GM06990 (cell line): ENCODE results near the gene SMPX.

Experiments
- DNase-seq: peaks from one replicate; pipeline ENCODE4 v3.0.0-alpha.2; 2011; ENCODE audit not compliant: insufficient read length; ENCODE audit errors: extremely low read depth
- H3K27me3 ChIP-seq: replicated peaks from 2 replicates; pipeline ENCODE4 v1.6.0; 2011; ENCODE audit warnings: low read length; ENCODE audit not compliant: control insufficient read depth, insufficient read depth
- H3K36me3 ChIP-seq: 2 replicates; pipeline ENCODE4 v1.5.1; 2011; ENCODE audit warnings: low read length; ENCODE audit not compliant: control insufficient read depth, insufficient read depth
- H3K4me3 ChIP-seq: replicated peaks from 2 replicates; pipeline ENCODE4 v1.5.1; 2011; ENCODE audit warnings: low read depth, mild to moderate bottlenecking, control low read depth, low read length
- TF ChIP-seq, protein P1 (sequence below): IDR thresholded peaks from 2 replicates; pipeline ENCODE4 v1.5.1; 2011; ENCODE audit warnings: low read length, control low read depth, mild to moderate bottlenecking, inconsistent platforms; ENCODE audit not compliant: insufficient read depth, poor library complexity, severe bottlenecking

SMPX gene

DNA sequence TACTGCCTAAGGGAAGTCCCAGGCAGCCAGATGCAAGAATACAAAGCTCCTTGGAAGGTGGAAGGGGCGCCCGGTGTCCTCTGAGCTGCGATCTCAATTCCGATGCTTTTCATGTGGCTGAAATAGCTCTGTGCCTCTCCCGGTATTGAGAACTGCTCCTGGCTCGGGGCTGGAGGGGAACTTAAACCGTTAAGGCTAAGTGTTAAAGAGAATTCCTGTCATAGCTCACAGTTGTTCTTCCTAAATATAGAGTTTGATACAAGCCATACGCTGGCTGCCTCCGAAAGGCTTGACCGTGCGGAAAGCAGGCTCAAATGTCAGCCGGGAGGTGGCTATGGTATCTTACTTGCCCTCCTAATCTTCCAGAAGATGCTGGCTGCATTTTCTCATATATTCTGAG, at the start of gene SMPX:
Gene SMPX, minus strand, starts transcription at position 157 of the 400 bp plus-strand sequence. CDS start 3,826 bp downstream, outside the sequence.
- no peaks in the 10 kb centered on the region for H3K36me3 ChIP-seq
- no peaks in the 10 kb centered on the region for H3K27me3 ChIP-seq
- DNase-seq: no peak
- H3K4me3 ChIP-seq: no peak within 1 kb of the TSS
- TF ChIP-seq, protein P1, sequence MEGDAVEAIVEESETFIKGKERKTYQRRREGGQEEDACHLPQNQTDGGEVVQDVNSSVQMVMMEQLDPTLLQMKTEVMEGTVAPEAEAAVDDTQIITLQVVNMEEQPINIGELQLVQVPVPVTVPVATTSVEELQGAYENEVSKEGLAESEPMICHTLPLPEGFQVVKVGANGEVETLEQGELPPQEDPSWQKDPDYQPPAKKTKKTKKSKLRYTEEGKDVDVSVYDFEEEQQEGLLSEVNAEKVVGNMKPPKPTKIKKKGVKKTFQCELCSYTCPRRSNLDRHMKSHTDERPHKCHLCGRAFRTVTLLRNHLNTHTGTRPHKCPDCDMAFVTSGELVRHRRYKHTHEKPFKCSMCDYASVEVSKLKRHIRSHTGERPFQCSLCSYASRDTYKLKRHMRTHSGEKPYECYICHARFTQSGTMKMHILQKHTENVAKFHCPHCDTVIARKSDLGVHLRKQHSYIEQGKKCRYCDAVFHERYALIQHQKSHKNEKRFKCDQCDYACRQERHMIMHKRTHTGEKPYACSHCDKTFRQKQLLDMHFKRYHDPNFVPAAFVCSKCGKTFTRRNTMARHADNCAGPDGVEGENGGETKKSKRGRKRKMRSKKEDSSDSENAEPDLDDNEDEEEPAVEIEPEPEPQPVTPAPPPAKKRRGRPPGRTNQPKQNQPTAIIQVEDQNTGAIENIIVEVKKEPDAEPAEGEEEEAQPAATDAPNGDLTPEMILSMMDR: no peak

DNA sequence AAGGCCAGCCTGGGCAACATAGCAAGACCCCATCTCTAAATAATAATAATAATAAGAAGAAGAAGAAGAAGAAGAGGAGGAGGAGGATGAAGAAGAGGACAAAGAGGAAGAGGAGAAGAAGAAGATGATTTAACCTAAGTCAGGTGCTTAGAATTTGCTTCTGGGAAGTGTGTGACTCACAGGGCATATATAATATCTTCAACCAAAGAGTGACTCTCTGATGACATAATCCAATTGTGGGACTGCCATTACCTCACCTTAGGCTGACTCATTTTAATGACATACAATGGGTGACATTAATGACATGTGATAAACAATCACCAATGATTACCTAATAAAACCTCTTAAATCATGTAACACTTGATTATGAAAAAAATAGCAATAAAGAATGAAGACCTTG, 48.8 kb upstream of the SMPX start:
- Histone ChIP-seq H3K36me3 (no peaks in the 10 kb centered on the region), H3K4me3 (no peak overlapping the region), H3K27me3 (no peaks in the 10 kb centered on the region)
- DNase-seq: no peak
- TF ChIP-seq, protein P1: no peak

- TF ChIP-seq, protein P1: no peak
- H3K4me3 ChIP-seq: no peak overlapping the region
- no peak for DNase-seq
Measured at GRCh38 chrX:21802839-21803238, 44.9 kb upstream of the SMPX start.

GRCh38 chrX:21802054-21802670, 44.2 kb upstream of the SMPX start:
- Histone ChIP-seq H3K36me3 (no peaks in the 10 kb centered on the region), H3K4me3 (no peak overlapping the region), H3K27me3 (no peaks in the 10 kb centered on the region)
- TF ChIP-seq, protein P1: no peak
- no peak for DNase-seq

More at GRCh38 chrX:21802839-21803238, 44.9 kb upstream of the SMPX start:
- Histone ChIP-seq H3K27me3 (no peaks in the 10 kb centered on the region), H3K36me3 (no peaks in the 10 kb centered on the region)

- TF ChIP-seq, protein P1: no peak
- Histone ChIP-seq H3K36me3 (no peaks in the 10 kb centered on the region), H3K4me3 (no peak overlapping the region), H3K27me3 (no peaks in the 10 kb centered on the region)
- no peak for DNase-seq
Measured at GRCh38 chrX:21800344-21800770, 42.4 kb upstream of the SMPX start.

DNA sequence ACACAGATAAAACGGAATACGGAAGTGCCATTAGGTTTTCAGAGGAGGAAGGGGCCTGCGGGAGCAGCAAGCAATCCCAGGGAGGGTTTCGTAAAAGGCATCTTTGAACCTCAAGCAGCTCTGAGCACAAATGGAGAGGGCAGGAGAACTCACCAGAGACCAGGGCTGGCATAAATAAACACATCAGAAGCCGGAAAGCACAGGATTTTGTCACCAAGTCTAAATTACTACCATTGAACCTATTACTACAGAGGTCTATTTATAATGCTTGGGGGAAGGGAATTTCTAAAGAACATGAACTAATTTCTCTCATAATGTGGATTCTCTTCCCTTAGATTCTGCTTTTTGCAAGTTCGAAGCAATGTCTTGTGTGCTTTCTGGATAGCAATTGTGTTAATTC, 41.9 kb upstream of the SMPX start:
- Histone ChIP-seq H3K36me3 (no peaks in the 10 kb centered on the region), H3K27me3 (no peaks in the 10 kb centered on the region), H3K4me3 (no peak overlapping the region)
- TF ChIP-seq, protein P1: no peak
- no peak for DNase-seq
